ENCODE measurements around the gene KIF26A. TPM values are rescaled to one million over a fixed set of nuclear protein-coding genes. Genes with fewer than 3 reads are reported as not detected.

KIF26A gene
- polyA plus RNA-seq, 1 experiment, result 0.10 TPM

DNA sequence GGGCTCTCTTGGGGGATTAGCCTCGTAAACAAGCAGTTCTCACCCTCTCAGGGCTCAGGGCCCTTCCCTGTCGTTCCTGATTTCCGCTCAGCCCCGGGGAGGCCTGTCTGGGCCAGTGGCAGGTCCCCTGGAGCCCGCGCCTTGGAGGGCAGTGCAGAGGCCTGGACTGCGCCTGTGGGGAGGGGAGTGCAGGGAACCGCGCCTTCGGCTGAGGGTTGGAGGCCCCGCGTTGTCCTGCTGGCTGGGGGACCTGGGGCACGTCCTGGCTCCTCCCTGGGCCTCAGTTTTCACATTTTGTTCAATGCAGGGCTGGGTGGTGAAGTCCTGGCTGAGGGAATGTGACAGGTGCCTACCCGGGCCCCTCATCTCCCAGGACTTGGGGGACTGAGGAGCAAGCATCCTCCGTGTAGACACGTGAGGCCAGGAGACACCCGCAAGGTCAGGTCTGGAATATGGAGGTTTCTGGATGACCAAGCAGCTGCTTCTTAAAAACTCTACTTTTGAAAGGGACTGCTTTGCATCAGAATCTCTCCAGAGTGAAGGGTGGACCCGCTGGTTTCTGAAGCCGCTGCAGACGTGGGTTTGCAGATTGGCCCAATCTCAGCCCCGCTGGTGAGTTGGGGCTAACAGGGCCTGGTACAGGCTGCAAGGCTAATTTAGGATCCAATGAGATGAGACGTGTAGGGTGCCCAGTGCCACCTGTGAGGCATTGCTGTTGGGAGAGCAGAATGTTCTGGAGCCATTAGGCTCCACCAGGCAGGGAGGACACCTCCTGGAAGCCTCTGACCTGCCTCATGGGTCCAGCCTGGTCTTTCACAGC is 80.2 kb downstream of the KIF26A start:
- TF ChIP-seq, protein P1, sequence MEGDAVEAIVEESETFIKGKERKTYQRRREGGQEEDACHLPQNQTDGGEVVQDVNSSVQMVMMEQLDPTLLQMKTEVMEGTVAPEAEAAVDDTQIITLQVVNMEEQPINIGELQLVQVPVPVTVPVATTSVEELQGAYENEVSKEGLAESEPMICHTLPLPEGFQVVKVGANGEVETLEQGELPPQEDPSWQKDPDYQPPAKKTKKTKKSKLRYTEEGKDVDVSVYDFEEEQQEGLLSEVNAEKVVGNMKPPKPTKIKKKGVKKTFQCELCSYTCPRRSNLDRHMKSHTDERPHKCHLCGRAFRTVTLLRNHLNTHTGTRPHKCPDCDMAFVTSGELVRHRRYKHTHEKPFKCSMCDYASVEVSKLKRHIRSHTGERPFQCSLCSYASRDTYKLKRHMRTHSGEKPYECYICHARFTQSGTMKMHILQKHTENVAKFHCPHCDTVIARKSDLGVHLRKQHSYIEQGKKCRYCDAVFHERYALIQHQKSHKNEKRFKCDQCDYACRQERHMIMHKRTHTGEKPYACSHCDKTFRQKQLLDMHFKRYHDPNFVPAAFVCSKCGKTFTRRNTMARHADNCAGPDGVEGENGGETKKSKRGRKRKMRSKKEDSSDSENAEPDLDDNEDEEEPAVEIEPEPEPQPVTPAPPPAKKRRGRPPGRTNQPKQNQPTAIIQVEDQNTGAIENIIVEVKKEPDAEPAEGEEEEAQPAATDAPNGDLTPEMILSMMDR (IDR thresholded peaks at IDR 0.05; ENCODE audit: insufficient read depth, low read depth, low read length), result no peak
- Histone ChIP-seq H3K4me3 (ENCODE audit: low read depth, low read length) (no peak overlapping the region), H3K27me3 (ENCODE audit: control insufficient read depth, insufficient read depth, low read length) (no peaks in the 10 kb centered on the region), H3K36me3 (ENCODE audit: control insufficient read depth, insufficient read depth, low read length) (no peaks in the 10 kb centered on the region)
- CTCF ChIA-PET, result no interaction called here
- DNase-seq (ENCODE audit: low read depth), result no peak
- POLR2A ChIA-PET, result no interaction called here

DNA sequence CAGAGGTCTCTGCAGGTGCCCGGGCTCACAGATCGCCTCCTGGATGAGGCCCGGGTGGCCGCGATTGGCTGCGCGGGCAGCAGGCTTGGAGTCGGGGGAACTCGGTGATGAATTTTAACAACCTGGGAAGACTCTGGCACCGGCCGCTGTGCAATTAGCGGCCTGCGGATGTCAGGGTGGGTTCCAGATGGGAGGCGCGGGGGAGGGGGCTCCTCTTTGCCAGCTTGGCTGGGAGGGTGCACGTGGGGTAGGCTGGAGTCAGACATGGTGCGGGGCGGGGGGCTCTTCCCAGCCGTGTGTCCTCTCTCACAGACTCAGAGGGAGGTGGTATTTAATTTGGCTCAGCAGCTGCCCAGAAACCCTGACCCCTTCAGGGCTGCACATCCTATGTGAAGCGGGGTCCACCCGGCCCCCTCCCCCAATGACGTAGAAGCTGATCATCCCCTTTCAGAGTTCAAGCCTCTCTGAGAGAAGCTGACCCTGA is 81.4 kb downstream of the KIF26A start:
- TF ChIP-seq, protein P1 (IDR thresholded peaks at IDR 0.05; ENCODE audit: insufficient read depth, low read depth, low read length), result no peak
- Histone ChIP-seq H3K27me3 (ENCODE audit: control insufficient read depth, insufficient read depth, low read length) (no peaks in the 10 kb centered on the region), H3K36me3 (ENCODE audit: control insufficient read depth, insufficient read depth, low read length) (no peaks in the 10 kb centered on the region), H3K4me3 (ENCODE audit: low read depth, low read length) (no peak overlapping the region)
- CTCF ChIA-PET, result no interaction called here
- POLR2A ChIA-PET, result no interaction called here
- DNase-seq (ENCODE audit: low read depth), result no peak

DNA sequence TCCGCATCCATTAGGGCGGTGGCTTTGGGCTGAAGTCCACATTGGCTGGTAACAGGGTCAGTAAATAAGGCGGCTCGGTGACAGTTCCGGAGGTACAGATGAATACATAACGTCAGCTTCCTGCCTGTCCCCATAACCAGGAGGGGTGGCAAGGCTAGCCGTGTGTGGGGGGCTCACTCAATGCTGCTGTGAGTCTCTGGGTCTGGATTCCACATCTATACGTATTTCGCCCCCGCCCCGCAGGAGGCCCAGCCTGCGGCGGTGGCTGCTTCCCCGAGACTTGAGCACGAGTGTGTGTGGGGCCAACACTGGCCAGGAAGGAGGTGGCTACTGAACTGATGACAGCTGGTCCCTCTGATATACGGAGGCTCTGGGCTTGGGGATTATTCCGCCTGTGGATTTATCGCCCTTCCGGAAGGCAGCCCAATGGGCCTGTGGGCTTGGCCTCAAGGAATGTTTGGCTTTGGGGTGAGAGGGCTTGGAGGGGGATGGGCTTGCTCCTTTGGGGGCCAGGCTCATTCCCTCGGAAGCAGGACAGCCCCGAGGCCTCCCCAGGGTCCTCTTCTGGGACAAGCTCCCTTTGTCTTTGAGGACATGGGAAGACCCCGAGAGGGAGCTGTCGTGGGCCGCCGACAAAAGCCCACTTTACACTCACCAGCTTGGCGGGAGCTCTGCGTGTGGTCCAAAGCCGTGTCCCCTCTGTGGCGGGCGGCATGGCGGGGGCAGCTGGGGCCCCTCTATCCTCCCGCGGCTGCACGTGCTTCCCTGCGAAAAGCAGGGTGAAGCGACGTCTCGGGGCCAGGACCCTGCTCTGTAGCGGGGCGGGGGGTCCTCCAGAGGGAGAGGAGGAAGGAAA is 82.1 kb downstream of the KIF26A start:
- TF ChIP-seq, protein P1 (IDR thresholded peaks at IDR 0.05; ENCODE audit: insufficient read depth, low read depth, low read length), result no peak
- Histone ChIP-seq H3K27me3 (ENCODE audit: control insufficient read depth, insufficient read depth, low read length) (no peaks in the 10 kb centered on the region), H3K4me3 (ENCODE audit: low read depth, low read length) (no peak overlapping the region), H3K36me3 (ENCODE audit: control insufficient read depth, insufficient read depth, low read length) (no peaks in the 10 kb centered on the region)
- ChIA-PET POLR2A (no interaction called here), CTCF (no interaction called here)
- no peak for DNase-seq (ENCODE audit: low read depth)

DNA sequence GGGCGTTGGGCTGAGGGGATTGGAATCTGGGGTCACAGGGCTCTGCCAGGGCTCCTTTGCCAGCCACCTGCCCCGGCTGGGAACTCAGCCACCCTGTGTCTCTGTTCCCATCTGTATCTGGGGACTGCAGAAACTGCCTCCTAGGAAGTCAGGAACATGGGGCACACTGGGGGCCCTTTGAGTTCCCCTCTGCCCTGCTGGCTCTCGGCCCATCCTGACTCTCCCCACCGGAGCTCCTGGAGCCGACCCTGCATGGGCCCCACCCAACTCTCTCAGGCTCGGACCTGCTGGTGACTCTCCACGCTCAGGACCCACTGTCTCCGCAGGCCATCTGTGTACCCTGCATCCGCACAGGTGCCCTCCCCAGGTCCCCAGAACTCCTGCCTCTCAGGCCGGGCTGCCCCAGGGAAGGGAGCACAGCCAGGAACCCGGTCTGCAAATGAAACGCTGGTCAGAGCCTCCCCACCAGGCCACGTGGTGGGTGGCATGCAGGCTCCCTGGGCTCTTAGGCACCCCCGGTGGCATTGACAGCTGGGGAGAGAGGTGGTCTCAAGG is 82.8 kb downstream of the KIF26A start:
- DNase-seq (ENCODE audit: low read depth), result no peak
- TF ChIP-seq, protein P1 (IDR thresholded peaks at IDR 0.05; ENCODE audit: insufficient read depth, low read depth, low read length), result no peak
- no peak overlapping the region for H3K4me3 ChIP-seq (ENCODE audit: low read depth, low read length)
- no peaks in the 10 kb centered on the region for H3K27me3 ChIP-seq (ENCODE audit: control insufficient read depth, insufficient read depth, low read length)
- ChIA-PET CTCF (no interaction called here), POLR2A (no interaction called here)
- no peaks in the 10 kb centered on the region for H3K36me3 ChIP-seq (ENCODE audit: control insufficient read depth, insufficient read depth, low read length)
